Endothelial cell of umbilical vein (primary cell): ENCODE results near the gene WDR11. TPM values are rescaled to one million over a fixed set of nuclear protein-coding genes. Genes with fewer than 3 reads are reported as not detected.
A peak's percentile ranks its signal among the peaks of the same experiment; 100 is the strongest.

Source experiments
- BruUV-seq: library from RNA; stranded (reverse); fragments of 400-500 nt; replicated peaks from 2 replicates; lab custom pipeline; 2021; lab: Mats Ljungman, UMichigan
- CTCF ChIA-PET: fragments of 300-600, 350-600 bp; sonication (Branson Sonifier 250); formaldehyde crosslinking; loops from one replicate; lab custom pipeline; 2021; ENCODE audit warnings: antibody characterized with exemption, inconsistent platforms; lab: Charles Lee
- POLR2A ChIA-PET: fragments of 300-600, 350-600 bp; sonication (Branson Sonifier 250); formaldehyde crosslinking; loops from one replicate; lab custom pipeline; 2021; ENCODE audit warnings: antibody characterized with exemption, inconsistent platforms; lab: Charles Lee
- DNase-seq: peaks from one replicate; pipeline ENCODE4 v3.0.0-alpha.2; 2011; ENCODE audit warnings: low read depth, low spot score
- FAIRE-seq: peaks from 2 replicates; lab custom pipeline; 2011; peaks lifted over from hg19 to GRCh38; lab: Jason Lieb, UNC
- H2AFZ ChIP-seq: 2 replicates; pipeline ENCODE4 v1.6.0; 2012; ENCODE audit warnings: low read depth, low read length, control low read depth, inconsistent platforms
- H3K27ac ChIP-seq: 2 replicates; pipeline ENCODE4 v1.5.1; 2011; ENCODE audit warnings: low read depth, mild to moderate bottlenecking, control low read depth, low read length, moderate library complexity; ENCODE audit not compliant: insufficient read depth
- H3K27me3 ChIP-seq, 2 experiments: 2 replicates each; pipeline versions ENCODE4 v1.6.0 to v1.6.1; 2011; ENCODE audit warnings: low read length in 2 of 2, mixed read lengths in 1 of 2; ENCODE audit not compliant: control insufficient read depth in 2 of 2, insufficient read depth in 2 of 2
- H3K36me3 ChIP-seq, 2 experiments: 2 replicates in 1 of 2; 3 replicates in 1 of 2; pipeline ENCODE4 v1.5.1; 2011; ENCODE audit warnings: low read length in 2 of 2, mild to moderate bottlenecking in 1 of 2, moderate library complexity in 1 of 2; ENCODE audit not compliant: control insufficient read depth in 2 of 2, insufficient read depth in 2 of 2; ENCODE audit errors: extremely low read depth in 1 of 2
- H3K4me1 ChIP-seq: 3 replicates; pipeline ENCODE4 v1.5.1; 2011; ENCODE audit warnings: mild to moderate bottlenecking, low read length; ENCODE audit not compliant: control insufficient read depth, insufficient read depth; ENCODE audit errors: extremely low read depth
- H3K4me2 ChIP-seq: 2 replicates; pipeline ENCODE4 v1.6.1; 2011; ENCODE audit warnings: low read length, control low read depth, mixed read lengths; ENCODE audit not compliant: insufficient read depth
- H3K4me3 ChIP-seq, 3 experiments: fragments of 200-600 bp in 1 of 3; sonication (generic), shearing (Covaris generic) in 1 of 3; replicated peaks in 1 of 3; 2 replicates each; pipeline ENCODE4 v1.5.1; 2011 to 2016; ENCODE audit warnings: control low read depth in 3 of 3, low read length in 3 of 3, mild to moderate bottlenecking in 2 of 3, inconsistent platforms in 1 of 3, low read depth in 1 of 3, moderate library complexity in 1 of 3; ENCODE audit not compliant: insufficient read depth in 1 of 3
- H3K79me2 ChIP-seq: 2 replicates; pipeline ENCODE4 v1.6.0; 2012; ENCODE audit warnings: low read length, inconsistent platforms; ENCODE audit not compliant: control insufficient read depth, insufficient read depth
- H3K9ac ChIP-seq: replicated peaks from 2 replicates; pipeline ENCODE3; 2011; ENCODE audit warnings: low read length, control low read depth; ENCODE audit not compliant: insufficient read depth; ENCODE audit errors: extremely low read depth
- H3K9me1 ChIP-seq: replicated peaks from 3 replicates; pipeline ENCODE4 v1.6.0; 2011; ENCODE audit warnings: mild to moderate bottlenecking, low read length; ENCODE audit not compliant: control insufficient read depth, insufficient read depth; ENCODE audit errors: extremely low read depth
- H3K9me3 ChIP-seq: replicated peaks from 2 replicates; pipeline ENCODE4 v1.5.1; 2012; ENCODE audit warnings: low read length, inconsistent platforms; ENCODE audit not compliant: control insufficient read depth, insufficient read depth
- H4K20me1 ChIP-seq: replicated peaks from 2 replicates; pipeline ENCODE3; 2011; ENCODE audit warnings: mild to moderate bottlenecking, low read length; ENCODE audit not compliant: control insufficient read depth, insufficient read depth; ENCODE audit errors: extremely low read depth
- CTCF ChIP-seq, 2 donors: IDR thresholded peaks; 1 replicate in 1 of 2; 2 replicates in 1 of 2; pipeline ENCODE4 v1.5.1; 2011; ENCODE audit warnings: low read length in 2 of 2, mild to moderate bottlenecking in 2 of 2, moderate library complexity in 2 of 2, control low read depth in 1 of 2, inconsistent platforms in 1 of 2, low read depth in 1 of 2; ENCODE audit not compliant: insufficient read depth in 1 of 2; ENCODE audit errors: extremely low read depth in 1 of 2
- EZH2 ChIP-seq: IDR thresholded peaks from 2 replicates; pipeline ENCODE4 v1.6.1; 2012; ENCODE audit warnings: borderline replicate concordance, low read depth, mild to moderate bottlenecking, moderate library complexity, low read length, inconsistent platforms; ENCODE audit not compliant: severe bottlenecking
- FOS ChIP-seq: IDR thresholded peaks from 2 replicates; pipeline ENCODE4 v1.6.1; 2011; ENCODE audit warnings: mild to moderate bottlenecking, low read length, moderate library complexity, borderline replicate concordance; ENCODE audit not compliant: insufficient read depth
- GATA2 ChIP-seq: IDR thresholded peaks from 2 replicates; pipeline ENCODE4 v1.7.0; 2011; ENCODE audit warnings: low read depth, mild to moderate bottlenecking, moderate library complexity, mixed read lengths, low read length; ENCODE audit not compliant: insufficient read length, insufficient read depth
- JUN ChIP-seq: IDR thresholded peaks from 2 replicates; pipeline ENCODE4 v1.6.1; 2011; ENCODE audit warnings: borderline replicate concordance, low read depth; ENCODE audit not compliant: insufficient read length, insufficient read depth
- MAX ChIP-seq: IDR thresholded peaks from 2 replicates; pipeline ENCODE4 v1.6.1; 2011; ENCODE audit not compliant: insufficient read depth, insufficient read length
- MYC ChIP-seq: IDR thresholded peaks from one replicate; pipeline ENCODE4 v1.6.1; 2011; ENCODE audit warnings: mild to moderate bottlenecking, low read depth, low read length
- POLR2A ChIP-seq: IDR thresholded peaks from 2 replicates; pipeline ENCODE4 v1.6.1; 2012; ENCODE audit warnings: low read depth, mild to moderate bottlenecking, control low read depth, low read length
- POLR2AphosphoS5 ChIP-seq: IDR thresholded peaks from 2 replicates; pipeline ENCODE4 v1.6.1; 2012; ENCODE audit warnings: low read depth, mild to moderate bottlenecking, control low read depth, low read length, moderate library complexity; ENCODE audit not compliant: insufficient read depth
- dilution Hi-C: fragments of 300-500 bp; cut with MboI; formaldehyde crosslinking; loops from one replicate; pipeline ENCODE4 v1.15.0; 2019; ENCODE audit warnings: low sequenced_read_pairs; ENCODE audit not compliant: extremely low pct_ligation_motif_present
- intact Hi-C: fragments of 100-400 bp; cut with micrococcal nuclease; formaldehyde crosslinking; loops from one replicate; pipeline ENCODE4 v1.10.0; 2022
- polyA plus RNA-seq, 4 experiments: library from polyadenylated mRNA; depleted of rRNA in 3 of 4; stranded (reverse) in 3 of 4; unstranded in 1 of 4; fragments of >200 nt; gene quantifications; 2 replicates each; pipeline versions ENCODE4 v1.2.1 to v1.2.3, GENCODE V29; 2011 to 2012; ENCODE audit warnings: missing spikeins in 1 of 4
- total RNA-seq: library from RNA; stranded (reverse); gene quantifications from 2 replicates; pipeline ENCODE4 v1.2.3, GENCODE V29; 2021

The WDR11 gene
- total and polyA plus RNA-seq, 2 donors (not counting 3 experiments of a cell fraction or from before 2014, with no cell fraction given), result 63.6 to 73.9 TPM

- CTCF ChIA-PET, result interaction anchor here (0.8 to 1.8 kb wide), 7 partner anchors 15 to 1108 kb away, joined by 3 to 18 read pairs (median 3); no protein-coding TSS in a partner anchor
- H3K79me2 ChIP-seq, result no peaks in the 10 kb centered on the region
- H3K4me3 ChIP-seq, result no peak overlapping the region
- H3K9me1 ChIP-seq, result no peaks in the 10 kb centered on the region
- DNase-seq (no peak), FAIRE-seq (no peak)
- no peak overlapping the region for H3K9ac ChIP-seq
- H3K4me2 ChIP-seq, result peak overlapping the region; percentile 1
- H2AFZ ChIP-seq, result peak overlapping the region; percentile 61
- H3K27ac ChIP-seq, result no peak overlapping the region
- POLR2A ChIA-PET, result no interaction called here
- H3K27me3 ChIP-seq, result no peaks in the 10 kb centered on the region
- H3K9me3 ChIP-seq, result no peaks in the 10 kb centered on the region
- no TSS peak for BruUV-seq
- H3K4me1 ChIP-seq, result no peaks in the 10 kb centered on the region
- no peaks in the 10 kb centered on the region for H3K36me3 ChIP-seq
- dilution Hi-C loops (no loop called here), intact Hi-C loops (loop anchor here (1.0 to 2.0 kb wide), 5 partner anchors 521 to 957 kb away; no protein-coding TSS in a partner anchor)
- TF ChIP-seq EZH2 (no peak), POLR2A (no peak), MAX (no peak)
- H4K20me1 ChIP-seq, result no peaks in the 10 kb centered on the region
Measured at GRCh38 chr10:120943542-120943941, 92.4 kb downstream of the WDR11 start.

- no peak overlapping the region for H3K4me3 ChIP-seq
- ChIA-PET CTCF (interaction anchor here (0.6 to 2.6 kb wide), 5 partner anchors 16 to 956 kb away, joined by 3 to 17 read pairs (median 3); no protein-coding TSS in a partner anchor), POLR2A (no interaction called here)
- no peak for TF ChIP-seq JUN
- TF ChIP-seq POLR2AphosphoS5, result no peak
- TF ChIP-seq CTCF (IDR thresholded peaks at IDR 0.05; ENCODE audit: extremely low read depth in 1 of 2, insufficient read depth in 1 of 2, low read depth in 1 of 2, low read length in 2 of 2), result no peak
- TF ChIP-seq POLR2A, result no peak
- no peak for TF ChIP-seq MYC
- no peak for TF ChIP-seq GATA2
- no peak for TF ChIP-seq MAX
- TF ChIP-seq FOS, result no peak
- TF ChIP-seq EZH2, result no peak
- dilution Hi-C loops, result no loop called here
- no peak overlapping the region for H2AFZ ChIP-seq
- H3K27me3 ChIP-seq, result peaks cover 6% of the 10 kb centered on the region in 2 experiments
- H3K27ac ChIP-seq, result no peak overlapping the region
- FAIRE-seq (no peak), DNase-seq (no peak)
- no TSS peak for BruUV-seq
- H3K9me1 ChIP-seq, result no peaks in the 10 kb centered on the region
- no peak overlapping the region for H3K9ac ChIP-seq
- peaks cover 6% of the 10 kb centered on the region for H3K4me1 ChIP-seq
- intact Hi-C loops, result loop anchor here (5.0 kb wide), 1 partner anchor 1108 kb away; no protein-coding TSS in a partner anchor
- H4K20me1 ChIP-seq, result no peaks in the 10 kb centered on the region
- H3K36me3 ChIP-seq, result no peaks in the 10 kb centered on the region
- no peaks in the 10 kb centered on the region for H3K9me3 ChIP-seq
- no peak overlapping the region for H3K4me2 ChIP-seq
- no peaks in the 10 kb centered on the region for H3K79me2 ChIP-seq
Measured at GRCh38 chr10:120944586-120945125, 93.5 kb downstream of the WDR11 start.
